GM21529 (cell line): Measurements from ENCODE around the gene ADRA1B.
"Not testable (repeated sequence)": the region's sequence is repeated elsewhere in the genome, so short reads cannot be mapped to it uniquely, and the experiment has no call there.

Experiments
- ATAC-seq: cut with Tn5 transposase; IDR thresholded peaks from one replicate; pipeline ENCODE4 v1.9.1; 2021; ENCODE audit not compliant: unreplicated experiment

ADRA1B gene

GRCh38 chr5:160009591-160009989, 93.3 kb downstream of the ADRA1B start:
- peak; percentile 14 for ATAC-seq

- no peak for ATAC-seq
These were observed 95.2 kb downstream of the ADRA1B start for GRCh38 chr5:160011471-160011870.

- not testable (repeated sequence) for ATAC-seq
These were observed 97.9 kb downstream of the ADRA1B start for GRCh38 chr5:160014197-160014596.

GRCh38 chr5:160018945-160019625, 102.8 kb downstream of the ADRA1B start:
- no peak for ATAC-seq

GRCh38 chr5:160020266-160020770, 104.0 kb downstream of the ADRA1B start:
- no peak for ATAC-seq

GRCh38 chr5:160020964-160021363, 104.7 kb downstream of the ADRA1B start:
- ATAC-seq, result no peak

- peak; percentile 96 for ATAC-seq
These were observed 105.7 kb downstream of the ADRA1B start for GRCh38 chr5:160021831-160022446.
